HUES6 (cell line): ENCODE measurements around the gene ISYNA1.
A peak's percentile ranks its signal among the peaks of the same experiment; 100 is the strongest.

Experiments
- H3K27ac ChIP-seq: 2 replicates; pipeline ENCODE4 v1.7.0; 2013; ENCODE audit warnings: low read depth, mild to moderate bottlenecking, low read length, inconsistent platforms
- H3K27me3 ChIP-seq: 2 replicates; pipeline ENCODE4 v1.6.1; 2013; ENCODE audit warnings: low read length; ENCODE audit not compliant: control insufficient read depth, insufficient read depth
- H3K36me3 ChIP-seq: 2 replicates; pipeline ENCODE4 v1.6.1; 2013; ENCODE audit warnings: low read length; ENCODE audit not compliant: control insufficient read depth, insufficient read depth
- H3K4me1 ChIP-seq: 2 replicates; pipeline ENCODE4 v1.6.1; 2013; ENCODE audit warnings: low read length; ENCODE audit not compliant: control insufficient read depth, insufficient read depth
- H3K4me3 ChIP-seq: 2 replicates; pipeline ENCODE4 v1.5.1; 2013; ENCODE audit warnings: low read depth, low read length
- H3K9ac ChIP-seq: one replicate; pipeline ENCODE4 v1.6.1; 2013; ENCODE audit warnings: mild to moderate bottlenecking, low read length
- H3K9me3 ChIP-seq: 2 replicates; pipeline ENCODE4 v1.6.1; 2013; ENCODE audit warnings: low read depth, low read length; ENCODE audit not compliant: control insufficient read depth, insufficient read depth

Gene ISYNA1

DNA sequence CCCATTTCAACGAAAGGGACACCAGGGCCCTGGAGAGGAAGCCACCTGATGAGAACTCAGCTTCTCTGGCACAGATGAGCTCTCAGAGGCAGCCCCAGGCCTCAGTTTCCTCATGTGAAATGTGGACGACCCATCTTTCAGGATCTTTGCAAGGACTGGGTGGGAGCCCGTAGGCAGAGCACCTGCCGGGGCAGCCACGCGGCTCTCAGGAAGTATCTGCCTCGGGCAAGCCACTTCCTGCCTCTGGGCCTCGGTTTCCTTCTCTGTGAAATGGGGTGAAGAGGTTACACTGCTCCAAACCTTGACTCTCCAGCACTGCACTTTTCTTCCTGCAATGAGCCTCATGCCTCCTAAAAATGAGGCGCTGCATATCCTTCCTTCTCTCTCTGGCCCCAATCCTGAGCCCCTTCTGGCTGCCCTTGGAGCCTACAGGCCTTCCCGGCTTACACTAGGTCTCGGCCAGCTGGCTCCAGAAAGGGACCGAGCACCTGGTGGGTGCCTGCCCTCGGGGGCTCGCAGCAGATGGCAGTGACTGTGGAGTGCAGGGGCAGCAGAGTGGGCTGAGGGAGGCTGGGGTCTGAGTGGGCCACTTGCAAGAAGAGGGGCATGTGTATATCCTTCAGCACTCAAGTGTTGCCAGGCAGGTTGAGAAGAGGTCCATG is 15.3 kb downstream of the ISYNA1 start:
- Histone ChIP-seq H3K36me3 (no peaks in the 10 kb centered on the region), H3K9ac (no peak overlapping the region), H3K4me3 (no peak overlapping the region), H3K27me3 (peaks cover 28% of the 10 kb centered on the region), H3K4me1 (peaks cover 33% of the 10 kb centered on the region), H3K27ac (no peak overlapping the region), H3K9me3 (no peaks in the 10 kb centered on the region)

DNA sequence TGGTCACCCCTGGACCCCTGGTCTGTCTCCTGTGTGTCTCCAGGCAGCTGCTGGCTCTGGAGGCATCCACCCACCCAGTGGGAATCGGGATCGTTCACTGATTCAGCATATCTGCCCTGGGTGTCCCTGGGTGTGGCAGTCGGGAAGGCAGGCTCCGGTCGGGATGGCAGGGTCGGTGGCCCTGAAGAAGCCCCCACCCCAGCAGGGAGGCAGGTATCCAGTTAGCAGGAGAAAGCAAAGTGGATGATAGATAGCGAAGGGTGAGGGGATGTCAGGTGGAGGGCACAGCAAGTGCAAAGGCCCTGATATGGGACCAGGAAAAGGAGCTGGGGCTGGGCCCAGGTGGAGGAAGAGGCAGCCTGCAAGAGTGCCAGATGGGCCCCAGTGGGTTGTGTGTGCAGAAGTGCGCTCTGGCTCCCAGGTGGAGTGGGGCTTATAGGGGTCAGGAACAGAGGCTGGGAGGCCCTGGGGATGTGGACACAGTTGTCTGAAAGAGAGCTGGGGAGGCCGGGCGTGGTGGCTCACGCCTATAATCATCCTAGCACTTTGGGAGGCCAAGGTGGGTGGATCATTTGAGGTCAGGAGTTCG is 16.5 kb downstream of the ISYNA1 start:
- no peaks in the 10 kb centered on the region for H3K9me3 ChIP-seq
- no peak overlapping the region for H3K9ac ChIP-seq
- H3K4me1 ChIP-seq = peaks cover 36% of the 10 kb centered on the region
- H3K4me3 ChIP-seq = no peak overlapping the region
- peaks cover 28% of the 10 kb centered on the region for H3K27me3 ChIP-seq
- no peak overlapping the region for H3K27ac ChIP-seq
- H3K36me3 ChIP-seq = no peaks in the 10 kb centered on the region

DNA sequence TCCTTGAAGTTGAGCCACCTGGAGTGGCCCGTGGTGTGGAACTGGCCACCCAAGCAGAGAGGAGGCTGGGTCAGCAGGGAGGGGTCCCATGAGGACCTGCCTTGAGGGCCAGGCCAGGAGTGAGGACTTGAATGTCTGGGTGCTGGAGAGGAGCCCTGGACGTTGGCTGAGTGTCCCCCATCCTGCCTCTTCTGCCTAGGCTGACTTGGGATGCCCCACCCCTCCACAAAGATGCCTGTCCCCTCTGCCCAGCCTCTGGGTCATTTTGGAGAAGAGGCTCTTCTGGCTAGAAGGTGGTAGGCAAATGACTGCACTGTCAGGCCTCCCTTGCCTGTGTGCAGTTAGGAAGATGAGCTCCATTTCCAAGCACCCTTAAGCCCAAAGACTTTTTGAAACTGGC is 17.0 kb downstream of the ISYNA1 start:
- no peak overlapping the region for H3K27ac ChIP-seq
- no peak overlapping the region for H3K9ac ChIP-seq

DNA sequence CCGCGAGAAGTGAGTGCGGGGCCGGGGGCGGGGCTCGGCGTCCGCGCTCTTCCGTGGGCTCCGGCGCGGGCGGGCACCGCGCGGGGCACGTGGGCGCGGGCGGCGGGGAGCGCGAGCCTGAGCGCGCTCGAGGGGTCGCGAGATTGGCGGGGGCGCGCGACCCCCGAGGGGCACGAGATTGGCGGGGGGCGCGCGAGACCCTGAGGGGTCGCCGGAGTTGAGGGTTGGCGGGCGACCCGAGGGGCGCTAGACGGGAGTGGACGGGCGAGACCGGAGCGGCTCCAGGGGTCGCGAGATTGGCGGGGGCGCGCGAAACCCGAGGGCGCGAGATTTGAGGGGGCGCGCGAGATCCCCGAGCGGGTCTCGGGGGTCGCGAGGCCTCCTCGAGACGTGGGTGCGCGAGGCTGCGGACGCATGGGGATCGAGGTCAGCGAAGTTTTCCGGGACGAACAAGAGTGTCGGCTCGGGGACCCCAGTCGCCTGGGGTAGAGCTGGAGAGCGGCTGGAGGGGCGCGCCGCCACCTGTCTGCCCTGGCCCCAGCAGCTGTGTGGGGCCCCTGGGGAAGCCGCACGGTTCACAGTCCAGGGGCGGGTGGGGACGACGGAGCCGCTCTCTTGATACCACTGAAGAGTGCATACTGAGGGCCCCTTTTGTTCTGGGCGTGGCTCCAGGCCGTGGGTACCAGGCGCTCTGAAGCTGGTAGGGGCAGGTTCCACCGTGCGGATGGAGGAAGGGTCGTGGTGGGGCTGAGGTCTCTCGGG is 18.1 kb downstream of the ISYNA1 start:
- peaks cover 28% of the 10 kb centered on the region for H3K27me3 ChIP-seq
- H3K27ac ChIP-seq = no peak overlapping the region
- peak overlapping the region; percentile 54 for H3K4me3 ChIP-seq
- H3K4me1 ChIP-seq = peaks cover 38% of the 10 kb centered on the region
- no peaks in the 10 kb centered on the region for H3K36me3 ChIP-seq
- H3K9me3 ChIP-seq = no peaks in the 10 kb centered on the region
- H3K9ac ChIP-seq = peak overlapping the region; percentile 67

More for the DNA sequence above, 17.0 kb downstream of the ISYNA1 start:
- Histone ChIP-seq H3K27me3 (peaks cover 28% of the 10 kb centered on the region), H3K9me3 (no peaks in the 10 kb centered on the region), H3K4me1 (peaks cover 37% of the 10 kb centered on the region), H3K36me3 (no peaks in the 10 kb centered on the region), H3K4me3 (no peak overlapping the region)

DNA sequence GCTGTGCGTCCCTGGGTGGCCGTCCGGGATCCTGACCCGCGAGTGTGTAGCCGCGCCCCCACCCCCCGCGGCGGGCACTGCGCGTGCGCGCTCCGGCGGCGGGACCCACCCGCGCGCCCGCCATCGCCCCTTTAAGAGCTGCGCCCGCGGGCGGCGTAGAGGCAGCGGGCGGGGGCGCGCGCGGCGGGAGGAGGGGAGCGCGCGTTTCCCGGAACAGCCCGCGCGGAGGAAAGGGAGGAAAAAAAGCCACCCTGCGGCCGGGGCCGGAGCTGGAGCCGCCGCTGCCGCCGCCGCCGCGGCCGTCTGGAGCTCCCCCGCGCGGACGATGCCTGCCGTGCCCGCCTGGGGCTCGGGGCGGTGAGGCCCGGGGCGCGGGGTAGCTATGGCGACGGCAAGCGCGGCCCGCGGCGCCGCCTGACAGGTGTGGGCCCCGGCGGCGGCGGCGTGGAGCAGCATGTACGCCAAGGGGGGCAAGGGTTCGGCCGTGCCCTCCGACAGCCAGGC is 18.7 kb downstream of the ISYNA1 start, which contains the start of gene SSBP4:
Gene SSBP4 (plus strand): TSS at position 204 of the 504 bp plus-strand sequence. CDS start 251 bp downstream, at position 455.
- Histone ChIP-seq H3K4me3 (peak within 1 kb of the TSS; percentile 54), H3K4me1 (peaks cover 43% of the 10 kb centered on the region), H3K27ac (no peak within 1 kb of the TSS), H3K36me3 (no peaks in the 10 kb centered on the region), H3K9me3 (no peaks in the 10 kb centered on the region), H3K27me3 (peaks cover 28% of the 10 kb centered on the region), H3K9ac (peak within 1 kb of the TSS; percentile 67)

DNA sequence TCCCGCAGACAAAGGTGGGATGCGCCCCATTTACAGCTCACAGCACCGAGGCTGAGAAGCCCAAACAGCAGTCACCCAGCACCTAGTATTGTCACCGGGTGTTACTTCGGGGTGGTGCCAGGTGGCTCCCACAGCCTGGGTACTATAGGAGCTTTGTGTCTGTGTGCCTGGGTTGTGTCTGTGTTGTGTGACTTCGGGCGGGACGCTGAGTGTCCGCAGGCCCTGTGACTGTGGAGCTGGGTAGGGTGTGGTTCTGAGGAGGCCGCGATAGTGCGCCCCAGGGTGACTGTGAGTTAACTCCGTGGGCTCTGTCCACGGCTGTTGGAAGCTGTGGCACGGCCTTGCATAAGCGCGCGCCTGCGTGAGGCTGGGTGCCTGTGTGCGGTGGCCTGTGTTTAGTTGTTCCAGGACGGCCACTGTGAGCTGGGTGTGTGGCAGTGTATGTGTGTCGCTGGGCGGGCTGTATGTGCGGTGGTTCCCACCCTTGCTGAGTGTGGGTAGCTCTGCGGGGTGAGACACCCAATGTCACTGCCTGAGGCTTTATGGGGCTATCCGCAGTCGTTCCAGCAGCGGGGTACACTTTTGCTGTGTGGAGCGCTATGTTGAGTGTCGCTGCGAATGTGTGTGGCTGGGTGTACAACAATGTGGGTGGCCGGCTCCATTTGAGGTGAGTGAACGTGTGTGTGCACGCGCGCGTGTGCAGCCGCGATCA is 19.3 kb downstream of the ISYNA1 start:
- H3K27me3 ChIP-seq = peaks cover 28% of the 10 kb centered on the region
- H3K4me3 ChIP-seq = peak overlapping the region; percentile 54
- peak overlapping the region; percentile 31 for H3K9ac ChIP-seq
- no peaks in the 10 kb centered on the region for H3K9me3 ChIP-seq
- no peak overlapping the region for H3K27ac ChIP-seq
- H3K4me1 ChIP-seq = peaks cover 40% of the 10 kb centered on the region
- no peaks in the 10 kb centered on the region for H3K36me3 ChIP-seq

DNA sequence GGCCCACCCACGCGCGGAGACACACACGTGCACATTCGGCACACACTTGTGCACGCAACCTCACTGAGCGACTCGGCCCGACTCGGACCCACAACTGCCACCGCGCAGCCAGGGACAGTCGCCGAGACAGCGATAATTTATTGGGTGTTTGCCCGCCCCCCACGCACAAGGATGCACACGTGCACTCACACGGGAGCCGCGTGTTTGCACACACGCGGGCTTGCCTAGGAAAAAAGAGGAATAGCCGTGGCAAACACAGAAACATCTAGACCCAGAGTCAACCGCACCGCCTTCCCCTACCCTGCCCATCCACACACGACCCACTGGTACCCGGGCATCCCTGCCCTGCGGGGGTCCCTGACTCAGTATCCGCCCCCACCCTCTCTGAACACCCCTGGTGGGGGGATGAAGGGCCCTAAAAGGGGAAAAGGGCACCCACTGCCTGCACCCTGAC is 19.9 kb downstream of the ISYNA1 start:
- Histone ChIP-seq H3K4me1 (peaks cover 40% of the 10 kb centered on the region), H3K36me3 (no peaks in the 10 kb centered on the region), H3K27me3 (peaks cover 28% of the 10 kb centered on the region), H3K4me3 (peak overlapping the region; percentile 54), H3K9ac (no peak overlapping the region), H3K9me3 (no peaks in the 10 kb centered on the region), H3K27ac (no peak overlapping the region)

DNA sequence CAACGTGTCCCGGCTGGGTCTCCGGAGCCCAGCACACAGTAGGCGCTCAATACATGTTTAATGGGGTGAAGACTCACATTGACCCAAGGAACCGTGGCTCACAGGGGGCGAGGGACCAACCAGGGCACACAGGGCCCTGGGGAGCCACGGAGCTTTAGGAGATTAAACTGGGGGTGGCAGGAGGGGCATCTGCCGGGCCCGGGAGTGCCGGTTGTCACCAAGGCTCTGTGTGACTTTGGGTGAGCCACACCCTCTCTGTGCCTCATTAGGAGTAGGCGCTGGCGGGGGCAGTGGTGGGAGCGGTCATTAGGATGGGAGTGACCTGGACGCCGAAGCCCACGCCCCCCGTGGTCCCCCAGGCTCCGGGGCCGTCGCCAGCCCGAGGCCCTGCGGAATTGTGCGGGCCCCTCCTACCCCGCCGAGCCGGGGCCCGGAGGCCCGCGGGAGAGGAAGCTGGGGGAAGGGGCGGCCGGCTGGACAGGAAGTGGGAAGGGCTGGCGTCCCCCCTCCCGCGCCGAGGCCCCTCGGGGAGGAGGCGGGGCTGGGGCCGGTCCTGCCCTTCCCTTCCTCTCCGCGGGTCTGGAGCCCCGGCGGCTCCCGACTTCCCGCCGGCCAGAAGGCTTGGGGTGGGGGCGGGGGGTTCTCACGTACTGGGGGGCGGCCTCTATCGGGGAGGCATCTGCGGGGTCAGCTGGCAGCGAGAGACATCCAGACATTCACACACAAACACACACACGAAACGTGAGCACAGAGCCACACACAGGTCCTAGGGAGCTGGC is 20.5 kb downstream of the ISYNA1 start:
- H3K4me3 ChIP-seq = peak overlapping the region; percentile 70
- H3K9ac ChIP-seq = peak overlapping the region; percentile 69
- H3K27ac ChIP-seq = peak overlapping the region; percentile 86; the same call in 1 of the 2 replicates
- peaks cover 28% of the 10 kb centered on the region for H3K27me3 ChIP-seq
- peaks cover 40% of the 10 kb centered on the region for H3K4me1 ChIP-seq
- H3K9me3 ChIP-seq = no peaks in the 10 kb centered on the region
- H3K36me3 ChIP-seq = no peaks in the 10 kb centered on the region

DNA sequence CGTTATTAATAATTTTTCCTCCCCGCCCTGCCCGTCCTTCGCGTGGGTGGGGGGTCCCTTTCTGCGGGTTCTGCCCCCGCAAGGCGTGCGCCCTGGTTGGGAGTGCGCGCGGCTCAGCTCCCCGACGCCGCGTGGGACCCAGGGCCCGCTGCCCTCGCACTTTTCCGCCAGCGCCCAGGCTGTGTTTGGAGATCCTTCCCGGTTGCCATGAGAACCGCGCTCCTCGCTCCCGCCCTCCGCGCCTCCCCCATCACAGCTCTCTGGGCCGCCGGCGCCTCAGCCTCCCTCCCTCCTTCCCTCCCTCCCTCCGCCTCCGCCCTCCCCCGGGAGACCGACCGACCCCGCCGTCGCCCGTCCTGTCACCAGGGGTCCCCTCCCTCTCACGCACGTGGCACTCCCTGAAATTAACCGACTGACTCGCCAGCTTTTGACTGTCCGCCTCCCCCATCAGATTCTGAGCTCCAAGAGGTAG is 21.1 kb downstream of the ISYNA1 start:
- Histone ChIP-seq H3K27ac (peak overlapping the region; percentile 86), H3K4me3 (peak overlapping the region; percentile 70), H3K36me3 (no peaks in the 10 kb centered on the region), H3K27me3 (peaks cover 28% of the 10 kb centered on the region), H3K9ac (peak overlapping the region; percentile 82), H3K4me1 (peaks cover 40% of the 10 kb centered on the region), H3K9me3 (no peaks in the 10 kb centered on the region)
